ENCODE data around the gene ACTA2.

GRCh38 chr10:88984525-88984924 is 32.0 kb upstream of the ACTA2 start:
- TF ChIP-seq, protein P1, sequence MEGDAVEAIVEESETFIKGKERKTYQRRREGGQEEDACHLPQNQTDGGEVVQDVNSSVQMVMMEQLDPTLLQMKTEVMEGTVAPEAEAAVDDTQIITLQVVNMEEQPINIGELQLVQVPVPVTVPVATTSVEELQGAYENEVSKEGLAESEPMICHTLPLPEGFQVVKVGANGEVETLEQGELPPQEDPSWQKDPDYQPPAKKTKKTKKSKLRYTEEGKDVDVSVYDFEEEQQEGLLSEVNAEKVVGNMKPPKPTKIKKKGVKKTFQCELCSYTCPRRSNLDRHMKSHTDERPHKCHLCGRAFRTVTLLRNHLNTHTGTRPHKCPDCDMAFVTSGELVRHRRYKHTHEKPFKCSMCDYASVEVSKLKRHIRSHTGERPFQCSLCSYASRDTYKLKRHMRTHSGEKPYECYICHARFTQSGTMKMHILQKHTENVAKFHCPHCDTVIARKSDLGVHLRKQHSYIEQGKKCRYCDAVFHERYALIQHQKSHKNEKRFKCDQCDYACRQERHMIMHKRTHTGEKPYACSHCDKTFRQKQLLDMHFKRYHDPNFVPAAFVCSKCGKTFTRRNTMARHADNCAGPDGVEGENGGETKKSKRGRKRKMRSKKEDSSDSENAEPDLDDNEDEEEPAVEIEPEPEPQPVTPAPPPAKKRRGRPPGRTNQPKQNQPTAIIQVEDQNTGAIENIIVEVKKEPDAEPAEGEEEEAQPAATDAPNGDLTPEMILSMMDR (IDR thresholded peaks at IDR 0.05), result no peak
- no peak for TF ChIP-seq POLR2A (IDR thresholded peaks at IDR 0.05)
